ENCODE results near the gene HDGFL1. TPM values are rescaled to one million over a fixed set of nuclear protein-coding genes. Genes with fewer than 3 reads are reported as not detected.

The HDGFL1 gene
- total RNA-seq, 2 donors from 2014 or later, result not detected

DNA sequence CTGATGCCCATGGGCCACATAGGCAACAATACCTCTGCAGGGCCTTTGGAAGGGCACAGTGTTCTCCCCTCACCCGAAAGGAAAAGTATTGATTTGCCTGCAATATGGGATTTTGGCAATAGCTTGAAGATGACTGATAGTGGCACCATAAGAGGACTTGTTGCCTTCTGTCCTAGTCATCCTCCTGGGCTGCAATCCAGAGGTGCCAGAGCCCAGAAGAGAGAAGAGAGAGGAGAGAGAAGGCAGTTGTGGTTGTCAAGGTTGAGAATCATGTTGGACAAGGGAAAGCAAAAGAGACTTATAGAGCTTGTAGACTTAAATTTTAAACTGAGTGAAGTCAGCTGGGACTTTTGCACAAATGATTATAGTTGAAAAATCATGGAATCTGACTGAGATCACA is 14.6 kb downstream of the HDGFL1 start:
- peak in 1 of 2 donors; percentile 57 for ATAC-seq
- no peak for DNase-seq
- intact Hi-C loops (cut with DNase I), result no loop called here

DNA sequence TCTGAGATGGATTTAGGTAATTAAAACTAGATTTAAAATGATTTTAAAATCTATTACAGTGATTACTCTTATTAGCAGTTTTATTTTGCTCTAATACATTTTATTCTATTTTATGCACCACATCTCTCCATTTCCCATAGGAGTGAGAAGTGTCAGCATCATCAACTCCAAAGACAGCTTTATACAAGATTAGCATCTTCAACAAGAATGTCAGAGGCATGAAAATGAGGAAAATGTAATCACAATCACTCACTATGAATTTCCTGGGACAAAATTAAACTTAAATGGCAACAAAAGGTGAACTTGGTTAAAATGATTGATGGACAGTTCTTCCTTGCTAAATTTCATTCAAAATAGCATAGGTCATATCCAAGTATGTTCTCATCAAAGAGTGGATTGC is 19.8 kb downstream of the HDGFL1 start:
- intact Hi-C loops (cut with DNase I), result no loop called here
- ATAC-seq (no peak), DNase-seq (no peak)

DNA sequence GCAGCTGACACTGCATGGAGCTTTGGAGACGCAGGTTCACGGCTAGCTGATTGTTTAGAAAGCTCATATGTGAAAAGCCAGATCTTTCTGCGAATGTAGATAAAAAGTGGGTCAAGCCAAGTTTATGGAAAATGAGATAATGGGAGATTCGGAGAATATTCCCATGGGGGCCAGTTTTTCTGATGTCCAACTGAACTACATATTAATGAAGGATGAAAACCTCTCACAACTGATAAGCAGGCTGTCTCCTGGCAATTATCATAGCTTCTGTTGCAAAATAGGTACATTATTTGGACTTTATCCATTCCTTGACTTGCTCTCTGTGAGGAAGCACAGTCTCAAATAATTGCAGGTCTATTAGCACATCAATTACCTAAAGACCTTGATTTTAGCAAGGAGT is 21.1 kb downstream of the HDGFL1 start:
- DNase-seq (no peak), ATAC-seq (no peak)
- intact Hi-C loops (cut with DNase I), result no loop called here

DNA sequence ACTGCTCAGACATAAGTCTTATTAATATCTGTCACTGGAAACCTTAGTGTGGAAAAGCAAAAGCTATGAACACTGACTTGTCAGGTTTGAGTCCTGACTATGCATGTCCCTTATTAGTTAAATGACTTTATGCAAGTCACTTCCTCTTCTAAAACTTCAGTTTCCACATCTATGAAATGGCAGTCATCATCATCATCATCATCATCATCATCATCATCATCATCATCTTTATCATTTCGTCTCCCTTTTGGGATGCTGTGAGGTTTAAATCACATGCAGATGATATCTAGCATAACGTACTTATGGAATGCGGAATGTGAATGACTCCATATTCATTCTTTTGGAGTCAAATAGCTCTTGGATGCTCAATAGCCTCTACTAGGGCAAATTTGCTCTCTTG is 24.5 kb downstream of the HDGFL1 start:
- no peak for ATAC-seq
- DNase-seq, result no peak
- intact Hi-C loops (cut with DNase I), result no loop called here

DNA sequence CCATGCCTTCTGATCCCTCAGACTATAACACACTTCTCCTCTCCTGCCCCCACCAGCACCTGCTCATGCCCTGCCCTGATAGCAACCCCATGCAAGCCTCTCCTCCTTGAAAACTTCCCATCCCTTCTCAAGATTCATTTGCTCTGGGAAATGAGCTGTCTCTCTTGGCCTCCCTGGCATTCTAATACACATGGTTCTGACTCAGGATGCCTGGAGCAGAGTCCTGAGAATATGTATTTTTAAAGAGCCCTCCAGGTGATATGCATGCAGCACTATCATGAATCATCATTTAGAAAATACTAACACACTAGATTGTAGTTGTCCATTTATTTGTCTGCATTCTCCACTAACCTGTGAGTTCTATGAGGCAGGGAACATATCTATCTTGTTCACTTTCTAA is 26.6 kb downstream of the HDGFL1 start:
- DNase-seq, result no peak
- peak in 1 of 2 donors; percentile 62 for ATAC-seq
- intact Hi-C loops (cut with DNase I), result no loop called here

DNA sequence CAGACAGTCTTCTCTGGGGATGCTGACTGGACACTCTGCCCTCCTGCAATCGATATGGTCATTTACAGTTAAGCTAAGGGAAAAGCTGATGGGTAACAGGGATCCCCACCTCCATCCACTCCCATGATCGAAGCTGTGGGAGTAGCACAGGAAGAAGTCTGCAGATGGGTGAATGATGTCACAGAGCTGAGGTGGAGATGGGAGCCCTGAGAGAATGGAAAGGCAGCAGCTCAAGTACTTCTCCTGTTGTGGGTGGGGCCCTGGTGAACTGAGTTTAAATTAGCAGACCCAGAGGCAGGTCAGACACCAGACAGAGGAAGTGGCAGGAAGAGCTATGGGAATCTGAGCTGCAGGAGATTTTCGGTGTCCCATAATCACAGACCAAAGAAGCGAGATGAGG is 29.0 kb downstream of the HDGFL1 start:
- intact Hi-C loops (cut with DNase I), result no loop called here
- no peak for ATAC-seq
- no peak for DNase-seq

DNA sequence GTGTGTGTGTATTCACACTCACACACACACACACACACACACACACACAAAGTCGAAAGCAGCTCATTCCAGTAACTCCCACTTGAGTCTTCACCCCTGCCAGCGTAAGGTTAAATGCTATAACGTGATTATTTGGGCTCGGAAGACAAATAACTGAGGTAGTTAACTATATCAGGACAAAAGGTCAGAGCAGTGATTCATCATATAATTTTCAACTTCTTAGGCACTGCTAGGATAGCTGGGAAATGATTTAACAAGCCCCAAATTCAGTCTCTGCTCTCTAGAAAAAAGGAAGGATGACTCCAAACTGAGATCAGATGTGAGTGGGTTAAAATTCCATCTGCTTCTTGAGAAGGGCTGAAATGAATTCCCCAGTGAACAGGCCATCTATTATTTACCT is 30.7 kb downstream of the HDGFL1 start:
- ATAC-seq, result peak in 1 of 2 donors; percentile 30
- DNase-seq, result no peak
- intact Hi-C loops (cut with DNase I), result no loop called here

DNA sequence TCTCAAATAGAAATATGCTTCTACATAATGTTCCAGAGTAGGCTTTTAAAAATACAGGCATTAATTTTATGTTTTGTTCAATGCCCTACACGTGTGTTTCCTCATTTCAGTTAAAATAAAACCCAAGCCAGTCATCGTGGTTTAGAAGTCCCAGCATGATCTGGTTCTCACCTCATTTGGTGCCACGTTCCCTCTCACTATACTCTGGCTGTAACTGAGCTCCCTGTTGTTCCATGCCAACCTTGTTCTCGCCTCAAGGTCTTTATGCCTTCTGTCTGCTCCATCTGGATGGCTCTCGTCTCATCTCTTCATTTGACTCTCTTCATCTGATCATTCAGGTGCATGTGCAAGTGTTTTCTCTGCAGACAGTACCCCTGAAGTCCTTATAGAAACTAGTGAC is 32.6 kb downstream of the HDGFL1 start:
- intact Hi-C loops (cut with DNase I), result no loop called here
- DNase-seq (no peak), ATAC-seq (no peak)

DNA sequence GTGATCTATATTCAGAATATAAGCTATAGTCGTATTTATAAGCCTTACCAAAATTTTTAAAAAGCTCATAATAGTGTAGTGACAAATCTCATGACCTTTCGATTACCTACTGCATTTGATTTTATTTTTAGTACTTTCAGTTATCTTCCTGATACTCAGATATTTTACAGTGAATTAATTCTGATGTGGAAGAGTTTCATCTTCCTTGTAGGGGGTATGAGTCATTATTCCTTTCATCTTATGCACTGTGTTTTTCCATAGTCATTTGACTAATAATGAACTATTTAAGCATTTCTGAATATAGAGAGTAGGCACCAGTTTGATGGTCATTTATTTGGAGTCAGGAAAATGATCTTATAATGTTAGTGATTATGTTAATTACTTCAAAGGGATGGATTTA is 36.4 kb downstream of the HDGFL1 start:
- intact Hi-C loops (cut with DNase I), result no loop called here
- ATAC-seq (no peak), DNase-seq (no peak)

DNA sequence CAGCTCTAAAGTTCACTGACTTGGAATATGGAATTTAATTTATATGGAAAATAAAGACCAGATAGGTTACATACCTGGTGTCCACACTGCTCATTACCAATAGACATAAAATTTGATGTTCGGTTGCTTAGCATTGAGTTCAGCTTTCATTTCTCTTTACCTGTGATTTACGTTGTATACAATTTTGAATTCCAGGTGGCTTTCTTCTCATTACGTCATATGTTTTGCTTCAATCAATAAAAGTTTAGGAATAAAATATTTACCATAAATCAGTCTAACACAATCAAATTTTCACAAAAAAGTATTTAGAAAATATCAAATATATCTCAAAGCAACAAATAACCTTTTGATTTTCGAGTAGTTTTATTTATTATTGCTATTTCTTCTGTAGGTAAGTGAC is 40.8 kb downstream of the HDGFL1 start:
- no peak for ATAC-seq
- DNase-seq, result no peak
- intact Hi-C loops (cut with DNase I), result no loop called here

DNA sequence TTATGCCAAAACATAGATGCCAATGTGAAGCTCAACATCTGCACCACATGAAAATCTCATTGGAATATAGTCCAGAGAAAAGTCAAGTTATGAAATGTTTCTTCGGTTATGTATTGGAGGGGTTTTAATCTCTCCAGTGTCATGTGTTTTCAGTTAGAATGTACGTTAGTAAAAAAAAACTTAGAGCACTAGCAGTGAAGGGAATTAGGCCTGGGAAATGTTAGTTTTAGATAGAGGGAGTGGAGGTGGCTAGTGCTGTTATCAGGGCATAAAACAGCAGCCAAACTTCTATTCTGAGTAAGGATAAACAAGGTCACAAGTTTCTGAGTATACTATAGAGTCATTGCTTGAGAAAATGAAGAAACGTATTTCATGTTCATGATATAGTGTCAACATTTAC is 42.9 kb downstream of the HDGFL1 start:
- intact Hi-C loops (cut with DNase I), result no loop called here
- DNase-seq (no peak), ATAC-seq (peak; percentile 38 to 57)

DNA sequence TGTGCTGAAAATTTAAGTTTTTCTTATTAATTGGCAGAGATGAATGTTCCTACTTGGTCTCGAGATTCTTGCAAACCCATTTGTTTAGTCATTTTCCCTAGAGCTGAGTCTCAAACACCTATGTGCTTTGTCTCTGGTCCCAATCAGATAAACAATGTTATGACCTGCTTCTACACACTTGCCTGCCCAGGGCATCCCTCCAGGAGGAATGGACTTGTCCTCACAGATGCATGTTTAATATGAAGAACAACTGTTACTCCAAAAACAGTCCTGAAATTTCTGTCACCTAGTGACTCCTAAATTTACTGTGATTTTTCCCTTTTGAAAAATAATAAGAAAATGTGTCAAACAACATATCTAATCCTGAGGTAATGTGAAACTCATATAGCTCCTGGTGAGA is 43.7 kb downstream of the HDGFL1 start:
- DNase-seq, result no peak
- intact Hi-C loops (cut with DNase I), result no loop called here
- ATAC-seq, result no peak

DNA sequence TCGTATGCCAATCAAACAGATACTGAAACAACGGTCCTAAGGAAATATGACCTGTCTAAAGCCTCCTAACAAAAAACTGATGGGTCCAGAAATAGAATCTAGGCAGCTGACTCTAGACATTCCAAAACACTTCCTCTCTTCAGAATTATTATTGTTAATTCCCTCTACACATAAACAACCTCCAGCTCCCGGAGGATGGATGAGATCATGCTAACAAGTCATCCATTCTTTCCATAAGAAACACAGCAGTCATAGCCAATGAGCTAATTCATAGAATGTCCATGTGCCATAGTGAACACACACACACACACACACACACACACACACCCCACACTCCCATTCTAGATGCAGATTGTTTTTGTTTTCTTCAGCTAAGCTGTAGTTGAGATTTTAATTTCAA is 44.3 kb downstream of the HDGFL1 start:
- ATAC-seq (peak in 1 of 2 donors; percentile 52), DNase-seq (no peak)
- intact Hi-C loops (cut with DNase I), result no loop called here

DNA sequence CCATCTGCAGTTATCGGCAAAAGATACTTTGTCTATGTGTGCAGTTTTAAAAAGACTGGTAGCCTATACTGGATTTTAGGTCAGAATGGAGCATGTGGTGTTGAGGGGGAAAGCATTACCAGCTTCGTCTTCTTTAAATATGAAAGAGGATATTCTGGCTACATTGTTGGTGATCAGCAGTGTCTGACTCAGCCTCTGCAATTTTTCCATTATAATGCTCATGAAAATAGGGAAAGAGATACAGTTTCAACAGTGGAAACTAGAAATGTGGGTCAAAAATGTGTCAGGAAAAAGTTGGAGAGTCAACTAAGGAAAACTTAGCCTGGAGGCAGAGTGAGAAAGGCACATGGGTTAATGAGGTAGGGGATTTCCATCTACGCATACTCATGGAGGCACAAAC is 45.2 kb downstream of the HDGFL1 start:
- no peak for ATAC-seq
- DNase-seq, result no peak
- intact Hi-C loops (cut with DNase I), result no loop called here

DNA sequence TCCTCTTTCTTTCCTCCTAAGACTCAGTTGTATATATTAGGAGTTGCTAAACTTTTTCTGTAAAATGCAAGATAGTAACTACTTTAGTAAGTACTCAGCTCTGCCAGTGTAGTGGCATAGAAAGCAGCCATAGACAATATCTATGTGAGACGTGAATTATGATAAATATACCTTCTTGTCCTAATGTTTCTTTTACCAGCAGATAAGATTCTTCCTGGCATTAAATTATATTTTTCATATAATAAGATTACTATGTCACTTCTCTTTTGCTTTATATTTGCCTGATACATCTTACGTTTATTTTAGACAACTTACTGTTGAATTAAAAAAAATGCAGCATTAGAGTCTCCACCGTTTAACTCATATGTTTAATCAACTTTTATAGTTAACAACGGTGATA is 51.7 kb downstream of the HDGFL1 start:
- DNase-seq (no peak), ATAC-seq (no peak)
- intact Hi-C loops (cut with DNase I), result no loop called here

All from left cardiac atrium (tissue), 4 donors.